HepG2 (cell line): ENCODE results near the gene PLEKHA3. TPM values are rescaled to one million over a fixed set of nuclear protein-coding genes. Genes with fewer than 3 reads are reported as not detected.

ENCODE experiments used
- CREB1 ChIP-seq, 2 experiments: fragments of 450-650 bp in 1 of 2; IDR thresholded peaks; 2 replicates each; pipeline ENCODE4 v1.6.1; 2016 to 2017; ENCODE audit warnings: control low read depth in 1 of 2, mild to moderate bottlenecking in 1 of 2, missing compliant biosample characterization in 1 of 2, missing genetic modification characterization in 1 of 2
- ELF1 ChIP-seq: sonication (generic); formaldehyde crosslinking; IDR thresholded peaks from 2 replicates; pipeline ENCODE4 v1.4.0; 2020; ENCODE audit warnings: missing genetic modification reagents
- FOXA1 ChIP-seq, 2 experiments: fragments of 450-650 bp in 1 of 2; sonication (generic) in 1 of 2; formaldehyde crosslinking in 1 of 2; IDR thresholded peaks; 2 replicates each; pipeline versions ENCODE4 v1.4.0 to v1.6.1; 2016 to 2020; ENCODE audit warnings: missing genetic modification reagents in 1 of 2
- IRF2 ChIP-seq: IDR thresholded peaks from 2 replicates; pipeline ENCODE4 v1.6.1; 2018; ENCODE audit warnings: missing genetic modification reagents, missing compliant biosample characterization
- IRX3 ChIP-seq: sonication (generic); formaldehyde crosslinking; IDR thresholded peaks from 2 replicates; pipeline ENCODE4 v1.8.1; 2023; ENCODE audit warnings: mild to moderate bottlenecking, low read depth, missing genetic modification reagents, borderline replicate concordance
- MAZ ChIP-seq, 2 experiments: sonication (generic) in 1 of 2; formaldehyde crosslinking in 1 of 2; IDR thresholded peaks; 2 replicates each; pipeline versions ENCODE4 v1.5.0 to v1.6.1; 2012 to 2020; ENCODE audit warnings: low read depth in 2 of 2, mild to moderate bottlenecking in 2 of 2, borderline replicate concordance in 1 of 2, improper control_type of control experiment in 1 of 2, low read length in 1 of 2, missing genetic modification reagents in 1 of 2, moderate library complexity in 1 of 2
- NFYC ChIP-seq: IDR thresholded peaks from 2 replicates; pipeline ENCODE4 v1.6.1; 2016; ENCODE audit warnings: missing genetic modification reagents, missing compliant biosample characterization
- PLSCR1 ChIP-seq: sonication (generic); formaldehyde crosslinking; IDR thresholded peaks from 2 replicates; pipeline ENCODE4 v1.5.0; 2020; ENCODE audit warnings: missing genetic modification reagents, mild to moderate bottlenecking, borderline replicate concordance
- RFX1 ChIP-seq: fragments of 450-650 bp; IDR thresholded peaks from 2 replicates; pipeline ENCODE4 v1.6.1; 2017
- RFX5 ChIP-seq: IDR thresholded peaks from 2 replicates; pipeline ENCODE4 v1.6.1; 2011; ENCODE audit warnings: low read depth, low read length, improper control_type of control experiment
- RFXAP ChIP-seq: sonication (generic); formaldehyde crosslinking; IDR thresholded peaks from 2 replicates; pipeline ENCODE4 v1.4.0; 2020; ENCODE audit warnings: missing genetic modification reagents, borderline replicate concordance
- SNAI1 ChIP-seq: sonication (generic); formaldehyde crosslinking; IDR thresholded peaks from 2 replicates; pipeline ENCODE4 v1.5.0; 2020; ENCODE audit warnings: mild to moderate bottlenecking, missing genetic modification reagents, borderline replicate concordance
- YEATS4 ChIP-seq: sonication (generic); formaldehyde crosslinking; IDR thresholded peaks from 2 replicates; pipeline ENCODE4 v1.4.0; 2020; ENCODE audit warnings: missing genetic modification reagents, borderline replicate concordance
- ZFP90 ChIP-seq: sonication (generic); formaldehyde crosslinking; IDR thresholded peaks from 2 replicates; pipeline ENCODE4 v1.8.0; 2022; ENCODE audit warnings: missing genetic modification reagents, mild to moderate bottlenecking, inconsistent platforms, borderline replicate concordance
- ZMAT3 ChIP-seq: sonication (generic); formaldehyde crosslinking; conservative IDR thresholded peaks from 2 replicates; pipeline ENCODE4 v1.7.0; 2021; ENCODE audit warnings: missing genetic modification reagents
- ZNF20 ChIP-seq: sonication (generic); formaldehyde crosslinking; IDR thresholded peaks from 2 replicates; pipeline ENCODE4 v1.4.0; 2020; ENCODE audit warnings: mild to moderate bottlenecking, moderate library complexity, missing genetic modification reagents
- ZNF251 ChIP-seq: sonication (generic); formaldehyde crosslinking; IDR thresholded peaks from 2 replicates; pipeline ENCODE4 v1.9.0; 2021; ENCODE audit warnings: mild to moderate bottlenecking, missing genetic modification reagents
- ZNF576 ChIP-seq: sonication (generic); formaldehyde crosslinking; IDR thresholded peaks from 2 replicates; pipeline ENCODE4 v1.4.0; 2020; ENCODE audit warnings: mild to moderate bottlenecking, missing genetic modification reagents
- ZNF7 ChIP-seq: IDR thresholded peaks from 2 replicates; pipeline ENCODE4 v1.6.1; 2016; ENCODE audit warnings: missing biosample characterization, missing genetic modification reagents
- polyA plus RNA-seq, 8 experiments: library from polyadenylated mRNA; depleted of rRNA in 3 of 8; stranded (reverse) in 7 of 8; unstranded in 1 of 8; fragments of >200 nt; fragmentation: Illumina TruSeq in 4 of 8; extraction: Trizol in 4 of 8; gene quantifications; 2 replicates each; pipeline versions ENCODE4 v1.2.1 to v1.2.3, GENCODE V29; 2011 to 2016; ENCODE audit warnings: low read depth in 4 of 8, missing spikeins in 1 of 8, mixed read lengths in 1 of 8; ENCODE audit not compliant: insufficient read depth in 1 of 8
- total RNA-seq, 5 experiments: library from RNA; depleted of rRNA; stranded (reverse); fragments of >200 nt; fragmentation: Illumina TruSeq; extraction: Trizol; gene quantifications; 2 replicates each; pipeline ENCODE4 v1.2.3, GENCODE V29; 2016; ENCODE audit warnings: low read depth in 1 of 5
- TF ChIP-seq, protein P1 (sequence below), 2 experiments: IDR thresholded peaks; 2 replicates each; pipeline ENCODE4 v1.6.1; 2011 to 2012; ENCODE audit warnings: low read length in 2 of 2, borderline replicate concordance in 1 of 2, low read depth in 1 of 2, mild to moderate bottlenecking in 1 of 2, moderate library complexity in 1 of 2
- TF ChIP-seq, protein P2 (sequence below): IDR thresholded peaks from 2 replicates; pipeline ENCODE4 v1.6.1; 2016; ENCODE audit warnings: missing genetic modification reagents, missing compliant biosample characterization
- TF ChIP-seq, protein P3 (sequence below): sonication (generic); formaldehyde crosslinking; IDR thresholded peaks from 2 replicates; pipeline ENCODE4 v1.5.0; 2020; ENCODE audit warnings: missing genetic modification reagents

PLEKHA3 gene
- total and polyA plus RNA-seq, 2 of the 13 experiments (the other 11 are each of a cell fraction or from before 2014, with no cell fraction given), result 11.7 to 23.1 TPM

DNA sequence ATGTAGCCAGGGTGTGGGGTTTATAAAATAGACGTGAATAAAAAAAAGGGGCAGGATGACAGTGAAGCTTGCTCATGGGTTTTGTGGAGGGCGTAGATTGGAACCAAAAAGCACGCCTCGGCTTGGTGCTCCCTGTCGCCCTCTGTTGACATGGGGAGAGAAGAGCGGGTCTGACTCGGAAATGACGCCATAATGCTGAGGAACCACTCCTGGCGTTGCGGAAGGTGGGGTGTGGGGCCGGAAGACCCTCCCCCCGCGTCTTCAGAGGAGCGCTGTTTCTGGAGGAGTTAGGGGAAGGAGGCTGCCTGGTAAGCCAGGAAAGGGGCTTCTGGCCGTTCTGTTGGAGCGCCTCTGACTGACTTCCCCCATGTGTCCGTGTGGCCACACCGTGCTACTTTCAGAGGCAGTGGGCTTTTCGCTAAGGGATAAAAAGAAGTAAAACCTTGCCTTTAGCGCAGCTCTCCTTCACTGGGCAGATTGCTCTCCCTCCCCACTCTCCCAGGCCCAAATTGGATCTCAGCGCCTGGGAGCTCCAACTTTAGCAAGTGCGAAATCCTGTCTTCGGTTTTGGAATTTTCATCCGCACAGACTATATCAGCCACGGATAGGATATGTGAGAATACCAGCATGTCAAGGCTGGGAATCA is 42.8 kb downstream of the PLEKHA3 start (continued):
- TF ChIP-seq, protein P1, sequence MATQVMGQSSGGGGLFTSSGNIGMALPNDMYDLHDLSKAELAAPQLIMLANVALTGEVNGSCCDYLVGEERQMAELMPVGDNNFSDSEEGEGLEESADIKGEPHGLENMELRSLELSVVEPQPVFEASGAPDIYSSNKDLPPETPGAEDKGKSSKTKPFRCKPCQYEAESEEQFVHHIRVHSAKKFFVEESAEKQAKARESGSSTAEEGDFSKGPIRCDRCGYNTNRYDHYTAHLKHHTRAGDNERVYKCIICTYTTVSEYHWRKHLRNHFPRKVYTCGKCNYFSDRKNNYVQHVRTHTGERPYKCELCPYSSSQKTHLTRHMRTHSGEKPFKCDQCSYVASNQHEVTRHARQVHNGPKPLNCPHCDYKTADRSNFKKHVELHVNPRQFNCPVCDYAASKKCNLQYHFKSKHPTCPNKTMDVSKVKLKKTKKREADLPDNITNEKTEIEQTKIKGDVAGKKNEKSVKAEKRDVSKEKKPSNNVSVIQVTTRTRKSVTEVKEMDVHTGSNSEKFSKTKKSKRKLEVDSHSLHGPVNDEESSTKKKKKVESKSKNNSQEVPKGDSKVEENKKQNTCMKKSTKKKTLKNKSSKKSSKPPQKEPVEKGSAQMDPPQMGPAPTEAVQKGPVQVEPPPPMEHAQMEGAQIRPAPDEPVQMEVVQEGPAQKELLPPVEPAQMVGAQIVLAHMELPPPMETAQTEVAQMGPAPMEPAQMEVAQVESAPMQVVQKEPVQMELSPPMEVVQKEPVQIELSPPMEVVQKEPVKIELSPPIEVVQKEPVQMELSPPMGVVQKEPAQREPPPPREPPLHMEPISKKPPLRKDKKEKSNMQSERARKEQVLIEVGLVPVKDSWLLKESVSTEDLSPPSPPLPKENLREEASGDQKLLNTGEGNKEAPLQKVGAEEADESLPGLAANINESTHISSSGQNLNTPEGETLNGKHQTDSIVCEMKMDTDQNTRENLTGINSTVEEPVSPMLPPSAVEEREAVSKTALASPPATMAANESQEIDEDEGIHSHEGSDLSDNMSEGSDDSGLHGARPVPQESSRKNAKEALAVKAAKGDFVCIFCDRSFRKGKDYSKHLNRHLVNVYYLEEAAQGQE (IDR thresholded peaks at IDR 0.05; ENCODE audit: borderline replicate concordance in 1 of 2, low read depth in 1 of 2, low read length in 2 of 2), result 0 out of 4 replicates have a peak, but pooled peaks of 1 of the 2 experiments have one; percentile 4
- peak; percentile 48; the same call in 1 of the 2 replicates for TF ChIP-seq RFXAP (CRISPR knock-in tag)
- TF ChIP-seq ZNF20 (CRISPR knock-in tag), result no peak
- TF ChIP-seq ZFP90 (CRISPR knock-in tag), result no peak
- no peak for TF ChIP-seq PLSCR1 (CRISPR knock-in tag)
- no peak for TF ChIP-seq ZMAT3
- no peak for TF ChIP-seq RFX5
- no peak for TF ChIP-seq RFX1
- peak; percentile 67; the same call in 1 of the 2 replicates for TF ChIP-seq ELF1 (CRISPR knock-in tag)
- peak; percentile 98; the same call in 1 of the 2 replicates for TF ChIP-seq ZNF576 (CRISPR knock-in tag)
- TF ChIP-seq, protein P2, sequence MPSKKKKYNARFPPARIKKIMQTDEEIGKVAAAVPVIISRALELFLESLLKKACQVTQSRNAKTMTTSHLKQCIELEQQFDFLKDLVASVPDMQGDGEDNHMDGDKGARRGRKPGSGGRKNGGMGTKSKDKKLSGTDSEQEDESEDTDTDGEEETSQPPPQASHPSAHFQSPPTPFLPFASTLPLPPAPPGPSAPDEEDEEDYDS (CRISPR knock-in tag), result 0 out of 2 replicates have a peak, but pooled peaks have one; percentile 31
- peak; percentile 72 for TF ChIP-seq CREB1 (IDR thresholded peaks at IDR 0.05)
- peak; percentile 94 for TF ChIP-seq CREB1 (CRISPR knock-in tag; IDR thresholded peaks at IDR 0.05)
- TF ChIP-seq YEATS4 (CRISPR knock-in tag), result no peak
- TF ChIP-seq IRF2, result no peak
- no peak for TF ChIP-seq FOXA1 (IDR thresholded peaks at IDR 0.05)
- peak; percentile 46; the same call in 1 of the 2 replicates for TF ChIP-seq FOXA1 (CRISPR knock-in tag; IDR thresholded peaks at IDR 0.05)
- TF ChIP-seq, protein P3, sequence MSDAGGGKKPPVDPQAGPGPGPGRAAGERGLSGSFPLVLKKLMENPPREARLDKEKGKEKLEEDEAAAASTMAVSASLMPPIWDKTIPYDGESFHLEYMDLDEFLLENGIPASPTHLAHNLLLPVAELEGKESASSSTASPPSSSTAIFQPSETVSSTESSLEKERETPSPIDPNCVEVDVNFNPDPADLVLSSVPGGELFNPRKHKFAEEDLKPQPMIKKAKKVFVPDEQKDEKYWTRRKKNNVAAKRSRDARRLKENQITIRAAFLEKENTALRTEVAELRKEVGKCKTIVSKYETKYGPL (CRISPR knock-in tag), result no peak
- TF ChIP-seq NFYC (CRISPR knock-in tag), result peak; percentile 63
- no peak for TF ChIP-seq ZNF251 (CRISPR knock-in tag)
- no peak for TF ChIP-seq SNAI1 (CRISPR knock-in tag)
- no peak; the same call in 1 of the 2 replicates for TF ChIP-seq MAZ (IDR thresholded peaks at IDR 0.05; ENCODE audit: borderline replicate concordance, low read depth, low read length)
- 0 out of 2 replicates have a peak, but pooled peaks have one; percentile 25 for TF ChIP-seq MAZ (CRISPR knock-in tag; IDR thresholded peaks at IDR 0.05; ENCODE audit: low read depth)
- no peak for TF ChIP-seq IRX3 (CRISPR knock-in tag)
- TF ChIP-seq ZNF7, result no peak
